GM19468 (cell line): Measurements from ENCODE around the gene MYRFL.
"Not testable (repeated sequence)": the region's sequence is repeated elsewhere in the genome, so short reads cannot be mapped to it uniquely, and the experiment has no call there.

Source experiments
- ATAC-seq: cut with Tn5 transposase; IDR thresholded peaks from one replicate; pipeline ENCODE4 v1.9.1; 2021; ENCODE audit warnings: mild to moderate bottlenecking, moderate library complexity, moderate number of reproducible peaks; ENCODE audit not compliant: unreplicated experiment; ENCODE audit errors: extremely low read depth

Gene MYRFL

DNA sequence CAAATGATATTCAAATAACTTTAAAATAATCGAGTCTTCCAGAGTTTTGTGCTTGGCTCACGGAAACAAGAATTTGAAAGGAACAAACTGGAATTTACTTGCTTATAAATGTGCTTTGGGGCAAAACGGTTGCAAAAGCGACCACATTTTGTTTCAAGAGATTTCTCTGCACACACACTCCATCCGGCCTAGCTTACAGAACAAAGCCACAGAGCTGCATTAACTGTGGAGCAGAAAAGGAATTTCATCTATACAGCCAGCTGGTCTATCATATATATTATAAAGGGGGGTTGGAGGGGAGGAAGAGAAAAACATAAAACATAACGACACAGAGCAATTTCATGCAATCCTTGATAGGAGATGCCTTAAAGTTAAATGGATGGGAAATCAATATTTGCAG, 153.0 kb downstream of the MYRFL start:
- ATAC-seq, result no peak

DNA sequence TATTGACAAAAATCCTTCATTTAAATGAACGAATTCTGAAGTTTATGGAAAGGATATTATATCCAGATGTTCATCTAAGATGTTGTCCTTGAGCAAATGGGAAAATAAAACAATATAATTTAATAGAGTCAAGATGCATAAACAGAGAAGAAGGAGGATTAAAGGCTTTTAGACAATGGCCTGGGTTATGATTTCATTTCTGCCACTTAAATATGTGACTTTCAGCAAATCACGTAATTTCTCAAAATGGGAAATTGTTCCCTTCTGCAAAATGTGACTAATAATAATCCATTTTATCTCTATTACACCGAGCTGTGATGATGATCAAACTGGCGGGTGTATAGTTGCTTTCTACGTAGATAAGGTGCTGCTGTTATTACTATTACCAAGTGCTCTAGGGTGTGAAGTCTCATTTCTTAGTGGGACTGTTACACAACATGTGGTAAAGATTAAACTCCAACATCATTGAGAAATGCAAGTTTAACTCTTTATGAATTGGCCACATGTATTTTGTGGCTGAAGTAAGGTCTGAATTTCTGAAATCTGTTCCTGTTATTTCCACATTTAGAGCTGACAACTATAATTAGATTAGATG, 157.0 kb downstream of the MYRFL start:
- no peak for ATAC-seq

DNA sequence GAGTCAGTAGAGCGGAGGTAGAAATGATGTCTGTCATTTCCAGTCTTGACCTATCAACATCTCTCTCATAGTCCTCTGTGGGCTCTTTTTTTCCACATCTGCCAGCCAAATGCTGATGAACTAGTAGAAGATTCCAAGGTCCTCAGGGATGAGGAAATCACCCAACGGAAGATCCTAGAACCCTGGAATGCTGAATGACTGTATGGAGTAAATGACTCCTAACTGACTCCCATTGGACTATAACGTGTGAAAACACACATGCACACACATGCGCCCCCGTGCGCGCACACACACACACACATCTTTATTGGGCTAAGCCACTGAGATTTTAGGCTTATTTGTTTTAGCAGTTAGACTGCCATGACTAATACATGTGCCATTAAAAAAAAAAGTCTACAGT, 159.2 kb downstream of the MYRFL start:
- no peak for ATAC-seq

DNA sequence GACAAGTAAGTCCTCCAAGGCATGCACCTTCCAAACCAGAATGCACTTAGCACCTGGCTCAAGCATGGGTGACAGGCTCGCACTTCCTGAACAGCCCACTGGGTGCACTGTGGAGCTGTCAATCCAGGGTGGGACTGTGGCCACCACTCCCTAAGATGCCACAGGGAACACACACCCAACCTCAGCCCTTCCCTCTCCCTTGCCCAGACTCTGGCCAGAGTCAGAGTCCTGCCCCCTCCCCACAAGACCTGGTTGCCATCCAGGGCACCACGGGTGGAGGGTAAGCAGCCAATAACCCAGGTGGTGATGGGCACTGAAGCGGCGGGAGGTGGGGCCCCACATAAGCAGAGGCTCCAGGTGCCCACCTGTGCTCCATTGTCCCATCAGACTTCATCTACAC, 160.6 kb downstream of the MYRFL start:
- no peak for ATAC-seq

DNA sequence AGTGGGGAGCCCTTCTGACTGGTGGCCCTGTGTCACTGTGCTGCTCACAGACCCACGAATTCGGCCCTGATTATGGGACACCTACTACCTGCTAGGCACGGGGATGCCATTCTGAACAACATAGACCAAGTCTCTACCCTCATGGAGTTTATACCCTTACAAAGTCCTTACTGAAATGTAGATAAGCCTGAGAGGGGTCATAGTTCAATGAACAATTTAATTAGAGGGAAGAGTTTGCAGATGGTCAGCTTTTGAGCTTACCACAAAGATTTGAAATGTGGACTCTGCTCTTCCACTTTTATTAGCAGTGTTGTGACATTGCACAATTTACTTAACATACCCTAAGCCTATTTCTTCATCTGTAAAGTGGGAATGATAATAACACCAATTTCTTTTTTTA, 161.1 kb downstream of the MYRFL start:
- no peak for ATAC-seq

DNA sequence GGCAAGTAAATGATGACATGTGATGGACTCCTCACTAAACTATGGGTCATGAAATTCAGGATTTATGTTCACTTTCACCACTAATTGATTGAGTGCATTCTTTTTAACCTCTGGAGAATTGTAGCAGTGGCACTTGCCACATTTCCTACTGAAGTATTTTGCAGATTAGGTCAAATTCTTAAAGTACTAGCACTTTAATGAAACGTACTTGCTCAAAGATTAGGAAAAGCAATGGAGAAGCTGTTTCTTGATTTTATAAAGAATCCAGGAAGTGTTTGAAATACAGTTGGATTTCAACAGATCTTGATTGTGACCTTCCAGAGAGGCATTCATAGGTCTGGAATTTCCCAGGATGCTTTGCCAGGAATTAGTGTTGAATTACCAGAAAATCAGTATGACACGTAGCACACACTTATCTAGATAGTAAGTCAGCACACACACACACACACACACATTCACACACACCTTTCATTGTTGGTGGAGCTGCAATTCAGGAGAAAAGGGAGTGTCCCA, 162.6 kb downstream of the MYRFL start:
- ATAC-seq, result no peak

DNA sequence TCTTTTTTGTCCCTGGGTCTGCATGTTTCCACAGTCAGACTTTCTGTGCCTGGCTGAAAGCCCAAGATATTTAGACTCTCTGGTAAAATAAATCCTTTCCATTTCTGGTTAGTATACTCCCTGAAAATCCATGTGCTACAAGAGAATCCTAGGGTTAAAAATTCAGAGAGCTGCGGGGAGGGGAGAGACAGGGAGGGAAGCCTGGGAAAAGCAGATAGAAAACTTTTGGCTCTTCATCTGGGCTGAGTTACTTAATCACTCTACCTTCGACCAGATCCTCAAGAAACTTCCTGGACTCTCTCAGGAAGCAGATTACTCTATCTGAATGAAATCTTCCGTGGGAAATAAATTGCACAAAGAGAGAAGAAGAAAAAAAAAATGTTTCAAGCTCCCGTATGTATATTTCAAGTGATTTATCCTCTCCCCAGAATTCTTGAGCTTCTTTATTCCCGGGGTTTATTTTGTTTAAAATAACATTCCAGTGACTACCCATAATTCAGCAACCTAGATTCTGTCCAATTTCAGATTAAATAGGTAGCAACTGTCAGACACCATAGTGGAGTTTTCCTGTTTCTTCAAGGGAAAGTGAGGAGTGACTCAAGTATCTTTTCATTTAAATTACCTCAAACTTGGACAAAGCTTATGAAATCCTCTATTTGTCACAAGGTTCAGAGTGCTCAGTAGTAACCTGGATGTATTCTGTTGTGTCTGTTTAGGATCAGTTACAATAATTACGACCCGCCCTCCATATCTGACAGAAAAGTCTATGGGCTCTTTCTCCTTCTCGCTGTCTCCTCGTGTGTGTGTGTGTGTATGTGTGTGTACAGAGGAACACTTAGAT, 163.7 kb downstream of the MYRFL start:
- ATAC-seq, result no peak

DNA sequence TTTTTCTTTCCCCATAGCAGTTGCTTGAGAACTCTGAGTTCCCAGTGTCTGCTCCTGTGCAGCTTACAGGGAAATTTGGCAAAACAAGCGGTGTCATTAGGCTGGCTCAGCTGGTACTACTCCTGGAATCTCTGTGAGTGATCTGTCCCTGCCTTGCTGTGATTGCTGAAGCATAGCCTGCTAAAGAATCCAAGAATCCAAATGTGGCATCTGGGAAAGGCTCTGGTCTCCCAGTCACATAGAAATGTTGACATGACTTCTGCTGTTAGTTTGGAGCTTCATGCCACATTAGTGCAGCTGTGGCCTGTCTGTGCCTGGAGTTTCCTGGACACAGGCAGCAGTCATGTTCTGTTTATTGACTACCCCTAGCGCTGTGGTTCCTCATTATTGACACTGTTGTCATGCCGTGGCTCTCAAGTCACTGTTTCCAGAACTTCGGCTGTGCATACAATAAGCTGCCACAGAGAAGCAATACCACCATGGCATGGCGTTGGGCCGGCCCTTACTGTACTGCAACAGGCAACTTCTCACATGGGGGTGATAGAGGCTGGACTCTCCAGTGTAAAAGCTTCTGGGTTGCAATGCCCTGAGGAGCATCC, 166.8 kb downstream of the MYRFL start:
- no peak for ATAC-seq

DNA sequence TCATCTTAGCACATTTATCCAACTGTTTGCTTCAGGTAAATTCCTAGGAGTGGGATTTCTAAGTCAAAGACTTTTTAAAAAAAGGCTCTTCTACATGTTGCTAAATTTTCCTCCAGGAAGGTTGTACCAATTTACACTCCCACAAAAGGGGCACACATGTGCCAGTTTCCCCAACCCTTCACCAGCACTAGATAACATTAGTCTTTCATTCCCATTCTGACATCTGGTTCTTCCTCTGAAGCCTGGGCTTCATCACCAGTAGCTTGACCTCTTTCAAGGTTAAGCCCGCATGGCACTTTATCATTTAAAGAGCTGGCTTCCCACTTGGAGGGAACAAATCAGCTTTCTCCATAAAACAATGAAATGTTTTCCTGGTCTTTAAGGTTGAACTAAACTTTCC, 168.4 kb downstream of the MYRFL start:
- ATAC-seq, result no peak

DNA sequence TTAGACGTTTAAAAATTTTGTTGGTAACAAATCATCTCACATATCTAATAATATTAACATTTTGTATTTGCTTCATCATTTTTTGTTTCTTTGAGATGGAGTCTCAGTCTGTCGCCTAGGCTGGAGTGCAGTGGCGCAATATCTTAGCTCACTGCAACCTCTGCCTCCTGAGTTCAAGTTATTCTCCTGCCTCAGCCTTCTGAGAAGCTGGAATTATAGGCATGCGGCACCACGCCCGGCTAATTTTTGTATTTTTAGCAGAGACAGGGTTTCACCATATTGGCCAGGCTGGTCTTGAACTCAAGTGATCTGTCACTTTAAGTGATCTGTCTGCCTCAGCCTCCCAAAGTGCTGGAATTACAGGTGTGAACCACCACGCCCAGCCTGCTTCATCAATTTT, 169.1 kb downstream of the MYRFL start:
- not testable (repeated sequence) for ATAC-seq

DNA sequence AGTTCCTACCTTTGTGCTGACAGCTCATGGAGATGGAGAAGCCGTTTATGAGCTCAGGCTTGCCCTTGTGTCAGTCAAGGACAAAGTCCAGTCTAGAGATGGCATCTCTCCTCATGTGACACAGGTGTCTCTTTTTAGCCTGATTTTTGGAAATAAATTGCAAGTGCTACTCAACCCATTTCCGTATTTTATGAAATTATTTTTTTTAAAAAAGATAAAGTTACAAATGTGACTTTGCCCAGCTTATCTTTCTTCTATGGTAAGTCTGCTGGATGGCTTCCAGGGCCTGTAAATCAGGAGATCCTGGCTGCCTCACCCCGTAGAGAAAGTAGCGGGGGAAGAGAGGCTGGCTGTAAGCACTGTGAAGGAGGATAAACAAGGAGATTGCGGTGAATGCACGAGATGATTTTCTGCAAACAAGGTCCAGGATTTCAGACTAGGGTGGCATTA, 169.7 kb downstream of the MYRFL start:
- ATAC-seq, result no peak

DNA sequence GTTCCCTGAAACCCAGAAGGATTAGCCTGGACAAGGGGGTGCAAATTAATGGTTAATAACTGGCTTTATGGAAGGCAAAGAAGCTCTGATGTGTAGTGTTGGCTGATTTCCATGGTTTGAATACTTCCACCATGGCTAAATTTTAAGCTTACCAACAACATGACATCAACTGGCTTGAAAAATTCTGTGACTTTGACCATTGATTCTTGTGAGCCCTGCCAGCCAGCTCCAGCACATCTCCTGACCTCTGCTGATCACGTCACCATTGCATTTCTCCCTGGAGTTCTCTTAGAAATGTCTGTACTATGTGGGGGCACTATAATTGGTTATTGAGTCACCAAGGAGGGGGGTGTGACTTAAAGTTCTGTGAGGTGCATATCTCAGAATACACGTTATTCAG, 171.2 kb downstream of the MYRFL start:
- ATAC-seq, result no peak

DNA sequence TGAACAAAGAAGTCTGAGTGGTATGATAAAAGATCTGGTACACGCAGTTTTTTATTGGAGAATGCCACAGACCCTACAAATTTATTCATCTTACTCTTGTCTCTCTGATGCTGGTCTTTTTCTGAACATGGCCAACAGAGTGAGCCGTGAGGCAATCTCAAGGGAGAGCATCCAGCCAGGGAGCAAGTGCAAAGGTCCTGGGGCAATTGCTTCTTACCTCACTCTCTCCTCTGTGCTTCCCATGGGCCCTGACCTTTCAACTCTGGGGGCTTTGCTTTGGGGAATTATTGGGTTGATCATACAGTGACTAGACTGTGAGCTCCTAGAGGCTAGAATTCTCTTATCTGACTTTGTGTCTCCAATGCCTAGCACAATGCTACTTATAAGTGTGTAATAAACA, 171.7 kb downstream of the MYRFL start:
- no peak for ATAC-seq

DNA sequence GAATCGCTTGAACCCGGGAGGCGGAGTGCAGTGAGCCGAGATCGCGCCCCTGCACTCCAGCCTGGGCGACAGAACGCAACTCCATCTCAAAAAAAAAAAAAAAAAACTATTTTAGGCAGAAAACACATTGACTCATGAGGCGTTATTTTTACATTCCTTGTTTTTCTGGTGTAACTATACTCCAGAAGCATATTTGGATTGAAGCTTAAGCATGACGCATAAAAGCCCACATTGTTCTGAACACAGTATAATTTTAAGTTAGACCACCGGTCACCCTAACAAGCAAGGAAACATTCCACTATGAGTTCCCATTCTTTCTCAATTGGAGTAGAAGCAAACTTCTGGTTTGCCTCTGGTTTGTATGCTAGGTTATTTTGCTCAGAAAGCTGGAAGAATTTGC, 173.0 kb downstream of the MYRFL start:
- no peak for ATAC-seq

DNA sequence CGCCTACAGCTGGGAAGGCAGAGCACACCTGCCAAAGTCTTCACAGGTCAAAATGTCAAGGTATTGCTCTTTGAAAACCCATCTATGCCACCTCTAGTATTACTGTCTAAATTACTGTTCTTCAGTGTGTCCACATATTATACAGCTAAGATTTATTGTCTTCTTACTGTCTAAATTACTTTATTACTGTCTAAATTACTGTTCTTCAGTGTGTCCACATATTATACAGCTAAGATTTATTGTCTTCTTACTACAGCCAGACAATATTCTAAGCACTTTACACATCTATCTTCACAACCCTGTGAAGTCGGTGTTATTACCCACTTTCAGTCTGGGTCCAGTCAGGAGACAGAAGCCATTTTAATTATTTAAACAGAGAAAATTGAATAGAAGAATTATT, 173.9 kb downstream of the MYRFL start:
- ATAC-seq, result no peak

DNA sequence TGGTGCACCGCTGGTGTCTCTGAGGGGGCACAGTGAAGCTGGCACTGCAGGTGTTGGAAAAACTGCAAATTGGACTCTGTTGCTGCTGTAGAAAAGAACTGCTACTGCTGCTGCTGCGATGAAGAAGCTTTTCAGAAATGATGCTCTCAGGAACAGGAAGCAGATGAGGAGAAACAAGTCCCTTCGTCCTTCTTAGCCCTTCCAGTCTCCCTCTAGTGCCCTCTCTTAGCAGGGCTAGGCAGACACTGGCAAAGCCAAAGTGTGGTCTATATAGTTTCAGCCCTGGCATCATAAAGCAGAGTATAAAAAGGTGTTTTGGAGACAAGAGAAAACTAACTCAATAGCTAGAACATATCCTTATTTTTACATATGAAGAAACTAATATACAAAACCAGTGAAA, 174.5 kb downstream of the MYRFL start:
- ATAC-seq, result no peak

DNA sequence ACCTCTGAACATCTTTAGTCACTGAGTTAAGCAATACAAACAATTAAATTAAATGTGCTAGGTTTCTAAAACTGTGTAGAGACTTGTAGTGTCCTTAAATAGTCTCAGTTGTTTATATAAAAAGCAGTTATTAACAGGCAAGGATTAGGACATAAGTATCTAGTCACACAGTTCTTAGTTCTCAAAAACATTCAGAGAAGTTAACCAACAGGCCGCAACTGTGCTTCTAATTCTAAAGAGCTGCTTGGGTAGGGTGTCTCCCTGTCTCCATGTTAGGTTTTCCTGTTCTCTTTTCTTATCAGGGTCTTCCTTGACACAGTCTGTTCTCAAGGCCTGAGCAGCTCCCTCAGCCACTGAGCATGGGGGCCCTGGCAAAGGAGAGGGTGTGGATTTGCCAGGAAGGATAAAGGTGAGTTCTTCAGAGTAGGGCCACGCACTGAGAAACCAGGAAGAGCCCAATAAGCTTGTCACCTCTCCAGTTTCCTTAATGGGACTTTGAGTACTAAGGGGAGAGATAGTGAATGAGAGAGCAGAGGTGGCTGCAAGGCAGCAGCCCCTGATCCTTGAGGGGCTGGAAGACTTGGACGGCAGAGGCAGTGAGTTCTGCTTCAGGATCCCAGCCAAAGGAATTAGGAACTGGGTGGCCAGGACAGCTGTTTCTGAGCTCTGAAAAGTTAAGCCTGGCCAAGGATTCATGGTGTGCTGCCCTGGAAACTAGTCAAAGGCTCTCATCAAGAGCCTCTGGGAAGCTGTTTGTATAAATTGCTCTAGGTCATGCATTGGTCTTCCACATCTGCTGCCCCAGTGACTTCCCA, 177.3 kb downstream of the MYRFL start:
- ATAC-seq, result no peak

DNA sequence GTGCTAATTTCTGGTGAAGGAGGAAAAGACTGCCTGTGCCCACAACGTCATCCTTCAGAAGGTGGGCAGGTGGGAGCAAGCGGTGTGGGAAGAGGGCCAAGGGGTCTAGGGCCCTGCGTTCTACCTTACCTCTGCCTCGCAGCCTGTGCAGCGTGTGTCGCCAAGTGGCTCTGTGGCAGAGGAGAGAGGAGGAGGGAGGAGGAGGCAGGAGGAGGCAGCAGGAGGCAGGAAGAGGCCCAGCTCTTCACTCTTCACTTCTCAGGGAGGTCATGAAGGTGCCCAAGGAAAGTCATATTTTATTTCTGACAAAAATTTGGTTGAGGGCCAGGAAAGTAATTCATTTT, 177.9 kb downstream of the MYRFL start:
- no peak for ATAC-seq

DNA sequence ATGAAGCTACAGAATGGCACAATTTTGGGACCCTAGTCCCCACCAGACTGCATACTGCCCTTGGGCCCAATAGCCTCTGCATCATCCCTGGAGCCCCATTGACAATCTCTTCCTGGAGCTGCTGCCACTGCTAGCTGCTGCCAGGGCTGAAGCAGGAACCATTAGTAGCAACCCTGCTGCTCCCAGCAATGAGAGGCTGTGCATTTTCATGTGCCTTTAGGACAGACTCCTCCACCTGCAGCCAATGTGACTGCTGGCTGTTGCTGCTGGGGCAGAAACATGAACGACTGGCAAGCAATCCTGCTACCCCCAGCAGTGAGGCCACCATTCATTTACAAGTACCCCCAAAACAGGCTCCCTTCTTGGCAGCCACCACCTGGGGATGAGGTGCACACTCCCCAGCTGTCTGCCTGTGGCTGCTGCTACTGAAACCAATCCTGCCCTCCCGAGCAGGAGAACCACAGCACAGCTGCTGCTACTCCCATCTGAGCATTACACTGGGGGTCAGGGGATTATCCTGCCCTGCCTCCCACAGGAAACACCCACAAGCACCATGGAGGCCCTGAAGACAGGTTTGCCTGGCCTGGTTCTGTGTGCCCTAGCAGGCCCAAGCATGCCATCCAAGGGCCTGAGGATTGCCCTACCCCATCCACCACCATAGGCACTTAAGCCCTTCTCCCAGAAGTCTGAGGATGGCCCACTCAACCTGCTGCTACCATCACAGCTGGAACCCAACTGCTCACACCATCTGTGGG, 181.0 kb downstream of the MYRFL start:
- ATAC-seq, result no peak

DNA sequence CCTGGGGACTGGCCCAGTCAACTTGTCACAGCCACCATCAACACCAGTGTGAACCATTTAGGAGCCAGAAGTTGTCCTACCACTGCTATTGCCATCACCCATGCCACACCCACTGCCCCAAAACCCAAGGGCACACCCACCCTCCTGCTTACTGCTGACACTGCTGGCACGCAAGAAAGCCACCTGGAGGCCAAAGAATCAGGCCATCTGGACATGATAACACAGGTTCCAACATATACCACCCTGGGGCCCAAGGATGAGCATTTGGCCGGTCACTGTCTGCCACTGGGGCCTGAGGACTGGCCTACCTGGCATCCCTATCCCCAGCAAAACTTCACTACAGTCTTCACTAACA, 181.6 kb downstream of the MYRFL start:
- ATAC-seq, result no peak
